HUES64 (cell line): ENCODE results near the gene DAZAP1.

Source experiments
- H3K27ac ChIP-seq: 2 replicates; pipeline ENCODE4 v1.7.0; 2013; ENCODE audit warnings: low read depth, low read length, inconsistent platforms
- H3K27me3 ChIP-seq: 2 replicates; pipeline ENCODE4 v1.6.1; 2013; ENCODE audit warnings: mild to moderate bottlenecking, low read length; ENCODE audit not compliant: insufficient read depth
- H3K36me3 ChIP-seq: 2 replicates; pipeline ENCODE4 v1.6.1; 2013; ENCODE audit warnings: mild to moderate bottlenecking, low read length; ENCODE audit not compliant: insufficient read depth
- H3K4me1 ChIP-seq: 2 replicates; pipeline ENCODE4 v1.6.1; 2013; ENCODE audit warnings: mild to moderate bottlenecking, low read length, moderate library complexity; ENCODE audit not compliant: insufficient read depth
- H3K4me3 ChIP-seq: 2 replicates; pipeline ENCODE4 v1.5.1; 2013; ENCODE audit warnings: mild to moderate bottlenecking, low read length, moderate library complexity
- H3K9ac ChIP-seq: 2 replicates; pipeline ENCODE4 v1.6.1; 2013; ENCODE audit warnings: mild to moderate bottlenecking, low read depth, low read length
- H3K9me3 ChIP-seq: 2 replicates; pipeline ENCODE4 v1.6.1; 2013; ENCODE audit warnings: low read depth, low read length; ENCODE audit not compliant: insufficient read depth
- WGBS: fragments of 150-250, 120-280 bp; methylation state at CpG from one replicate; pipeline ENCODE4 v1.1.7; 2013; ENCODE audit warnings: missing lambda C conversion rate; 5-methylcytosine and 5-hydroxymethylcytosine counted together

DAZAP1 gene

GRCh38 chr19:1422943-1423342 lies 15.6 kb downstream of the DAZAP1 start:
- no peaks in the 10 kb centered on the region for H3K4me1 ChIP-seq
- H3K27me3 ChIP-seq = no peaks in the 10 kb centered on the region
- WGBS = 95% methylated on average over 24 of the region's 24 CpGs
- H3K4me3 ChIP-seq = no peak overlapping the region
- no peak overlapping the region for H3K9ac ChIP-seq
- no peak overlapping the region for H3K27ac ChIP-seq
- H3K9me3 ChIP-seq = no peaks in the 10 kb centered on the region
- H3K36me3 ChIP-seq = peaks cover 96% of the 10 kb centered on the region

- whole genome bisulfite sequencing = 96% methylated on average over 40 of the region's 40 CpGs
- H3K27me3 ChIP-seq = no peaks in the 10 kb centered on the region
- no peaks in the 10 kb centered on the region for H3K4me1 ChIP-seq
- no peaks in the 10 kb centered on the region for H3K9me3 ChIP-seq
- H3K27ac ChIP-seq = no peak overlapping the region
- H3K4me3 ChIP-seq = no peak overlapping the region
- peaks cover 96% of the 10 kb centered on the region for H3K36me3 ChIP-seq
- H3K9ac ChIP-seq = no peak overlapping the region
Measured at GRCh38 chr19:1423436-1424191, 16.2 kb downstream of the DAZAP1 start.

GRCh38 chr19:1424192-1424955 lies 17.0 kb downstream of the DAZAP1 start:
- H3K36me3 ChIP-seq = peaks cover 96% of the 10 kb centered on the region
- no peak overlapping the region for H3K4me3 ChIP-seq
- no peaks in the 10 kb centered on the region for H3K4me1 ChIP-seq
- 93% methylated on average over 40 of the region's 42 CpGs for WGBS
- no peak overlapping the region for H3K27ac ChIP-seq
- no peak overlapping the region for H3K9ac ChIP-seq
- H3K27me3 ChIP-seq = no peaks in the 10 kb centered on the region
- no peaks in the 10 kb centered on the region for H3K9me3 ChIP-seq

GRCh38 chr19:1425102-1425837 lies 17.9 kb downstream of the DAZAP1 start:
- Histone ChIP-seq H3K9me3 (no peaks in the 10 kb centered on the region), H3K36me3 (peaks cover 96% of the 10 kb centered on the region), H3K9ac (no peak overlapping the region), H3K27me3 (no peaks in the 10 kb centered on the region), H3K4me3 (no peak overlapping the region), H3K27ac (no peak overlapping the region), H3K4me1 (no peaks in the 10 kb centered on the region)
- 95% methylated on average over 33 of the region's 33 CpGs for WGBS

- Histone ChIP-seq H3K4me3 (no peak overlapping the region), H3K27ac (no peak overlapping the region), H3K27me3 (no peaks in the 10 kb centered on the region), H3K36me3 (peaks cover 95% of the 10 kb centered on the region), H3K9me3 (no peaks in the 10 kb centered on the region), H3K4me1 (no peaks in the 10 kb centered on the region), H3K9ac (no peak overlapping the region)
- WGBS = 92% methylated on average over 14 of the region's 14 CpGs
Measured at GRCh38 chr19:1425902-1426301, 18.5 kb downstream of the DAZAP1 start.

GRCh38 chr19:1426736-1427135 lies 19.4 kb downstream of the DAZAP1 start:
- Histone ChIP-seq H3K27me3 (no peaks in the 10 kb centered on the region), H3K36me3 (peaks cover 93% of the 10 kb centered on the region), H3K27ac (no peak overlapping the region), H3K4me1 (no peaks in the 10 kb centered on the region), H3K9me3 (no peaks in the 10 kb centered on the region), H3K9ac (no peak overlapping the region), H3K4me3 (no peak overlapping the region)
- 95% methylated on average over 9 of the region's 9 CpGs for WGBS

GRCh38 chr19:1427221-1427920 lies 20.0 kb downstream of the DAZAP1 start:
- whole genome bisulfite sequencing = 96% methylated on average over 27 of the region's 27 CpGs
- Histone ChIP-seq H3K27ac (no peak overlapping the region), H3K27me3 (no peaks in the 10 kb centered on the region), H3K9ac (no peak overlapping the region), H3K36me3 (peaks cover 93% of the 10 kb centered on the region), H3K4me3 (no peak overlapping the region), H3K9me3 (no peaks in the 10 kb centered on the region), H3K4me1 (no peaks in the 10 kb centered on the region)

GRCh38 chr19:1428738-1429391 lies 21.5 kb downstream of the DAZAP1 start:
- Histone ChIP-seq H3K4me3 (no peak overlapping the region), H3K36me3 (peaks cover 93% of the 10 kb centered on the region), H3K9me3 (no peaks in the 10 kb centered on the region), H3K9ac (no peak overlapping the region), H3K27me3 (no peaks in the 10 kb centered on the region), H3K27ac (no peak overlapping the region), H3K4me1 (no peaks in the 10 kb centered on the region)
- WGBS = 96% methylated on average over 41 of the region's 41 CpGs

GRCh38 chr19:1429750-1430149 lies 22.4 kb downstream of the DAZAP1 start:
- H3K4me1 ChIP-seq = no peaks in the 10 kb centered on the region
- no peaks in the 10 kb centered on the region for H3K9me3 ChIP-seq
- WGBS = 95% methylated on average over 14 of the region's 14 CpGs
- no peak overlapping the region for H3K27ac ChIP-seq
- no peak overlapping the region for H3K4me3 ChIP-seq
- peaks cover 94% of the 10 kb centered on the region for H3K36me3 ChIP-seq
- no peaks in the 10 kb centered on the region for H3K27me3 ChIP-seq
- H3K9ac ChIP-seq = no peak overlapping the region

- no peak overlapping the region for H3K4me3 ChIP-seq
- H3K9ac ChIP-seq = no peak overlapping the region
- WGBS = 96% methylated on average over 13 of the region's 14 CpGs
- no peak overlapping the region for H3K27ac ChIP-seq
- H3K4me1 ChIP-seq = no peaks in the 10 kb centered on the region
- H3K36me3 ChIP-seq = peaks cover 93% of the 10 kb centered on the region
- H3K27me3 ChIP-seq = no peaks in the 10 kb centered on the region
- no peaks in the 10 kb centered on the region for H3K9me3 ChIP-seq
Measured at GRCh38 chr19:1430246-1430645, 22.9 kb downstream of the DAZAP1 start.
